GM21576 (cell line): ENCODE results near the gene THOC7.

Experiments
- ATAC-seq: cut with Tn5 transposase; IDR thresholded peaks from one replicate; pipeline ENCODE4 v1.9.1; 2021; ENCODE audit warnings: mild to moderate bottlenecking, moderate library complexity; ENCODE audit not compliant: unreplicated experiment

THOC7 gene

DNA sequence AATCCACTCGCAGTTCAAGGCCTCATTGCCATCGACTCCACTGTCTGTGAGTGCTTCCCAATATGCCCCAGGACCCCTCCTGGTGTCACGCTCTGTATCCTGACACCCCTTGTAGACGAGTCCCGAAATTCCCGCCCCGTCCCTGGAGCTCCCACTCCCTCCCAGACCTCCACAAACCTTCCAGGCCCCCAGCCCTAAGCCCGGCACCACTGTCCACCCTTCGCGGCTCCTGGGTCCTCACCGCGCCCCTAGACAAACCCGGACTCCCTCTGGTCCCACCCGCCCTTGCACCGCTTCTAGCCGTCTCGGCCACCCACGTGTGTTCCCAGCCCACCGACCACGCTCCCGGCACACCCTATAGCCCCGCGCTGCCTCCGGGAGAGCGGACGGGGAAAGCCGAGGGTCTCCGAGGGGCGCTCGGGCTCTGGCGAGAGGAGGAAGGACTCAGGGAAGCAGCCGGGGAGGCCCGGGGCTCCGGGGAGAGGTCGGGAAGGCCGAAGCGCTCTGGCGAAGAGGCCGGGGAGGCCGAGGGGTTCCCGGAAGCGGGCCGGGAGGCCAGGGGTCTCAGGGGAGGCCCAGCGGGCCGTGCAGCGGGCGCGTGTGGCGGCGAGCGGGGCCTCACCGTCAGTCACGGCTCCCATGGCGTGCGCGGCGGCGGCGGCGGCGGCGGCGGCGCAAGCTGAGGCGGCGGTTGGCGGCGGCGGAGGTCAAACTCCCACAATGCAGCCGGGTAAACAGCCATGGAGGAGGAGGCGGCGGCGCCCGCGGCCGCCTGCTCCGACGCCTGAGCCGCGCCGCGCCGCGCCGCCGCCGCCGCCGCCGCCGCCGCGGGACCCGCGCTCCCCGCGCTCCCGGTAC is at the start of gene THOC7, which contains the start of gene ATXN7:
Gene THOC7, minus strand, starts transcription at position 656 of the 858 bp plus-strand sequence. Its CDS starts 15 bp downstream, at position 641.
Gene ATXN7, plus strand, starts transcription at position 718 of the 858 bp plus-strand sequence. CDS start 48,732 bp downstream, outside the sequence.
- ATAC-seq: peak; percentile 66

DNA sequence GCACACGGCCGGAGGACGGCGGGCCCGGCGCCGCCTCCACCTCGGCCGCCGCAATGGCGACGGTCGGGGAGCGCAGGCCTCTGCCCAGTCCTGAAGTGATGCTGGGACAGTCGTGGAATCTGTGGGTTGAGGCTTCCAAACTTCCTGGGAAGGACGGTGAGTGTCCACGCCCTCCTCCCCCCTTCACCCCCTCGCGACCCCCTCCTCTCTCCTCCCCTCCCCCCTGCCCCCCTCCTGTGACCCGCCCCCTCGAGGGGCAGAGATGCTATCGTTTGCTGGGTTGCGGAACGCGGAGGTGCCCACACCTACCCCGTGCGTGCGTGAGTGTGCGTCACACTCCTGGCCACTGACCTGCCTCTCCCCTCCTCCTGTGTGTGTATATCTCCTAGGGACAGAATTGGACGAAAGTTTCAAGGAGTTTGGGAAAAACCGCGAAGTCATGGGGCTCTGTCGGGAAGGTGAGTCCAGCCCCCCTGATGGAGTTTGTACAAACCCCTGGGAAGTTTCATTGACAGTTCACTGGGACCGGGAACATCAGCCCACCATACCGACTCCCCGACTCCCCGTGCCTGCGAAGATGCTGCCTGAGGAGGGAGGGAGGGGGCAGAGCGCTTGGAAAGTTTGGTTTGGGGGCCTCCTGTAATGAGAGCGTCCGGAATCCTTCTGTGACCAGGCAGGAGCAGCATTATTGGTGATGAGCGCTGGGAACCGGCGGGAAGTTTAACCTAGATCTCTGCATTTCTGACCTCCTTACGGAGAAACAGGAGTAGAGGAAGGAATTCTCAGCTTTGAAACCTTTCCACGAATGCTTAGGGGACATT is 49.4 kb upstream of the THOC7 start:
- peak; percentile 15 for ATAC-seq

DNA sequence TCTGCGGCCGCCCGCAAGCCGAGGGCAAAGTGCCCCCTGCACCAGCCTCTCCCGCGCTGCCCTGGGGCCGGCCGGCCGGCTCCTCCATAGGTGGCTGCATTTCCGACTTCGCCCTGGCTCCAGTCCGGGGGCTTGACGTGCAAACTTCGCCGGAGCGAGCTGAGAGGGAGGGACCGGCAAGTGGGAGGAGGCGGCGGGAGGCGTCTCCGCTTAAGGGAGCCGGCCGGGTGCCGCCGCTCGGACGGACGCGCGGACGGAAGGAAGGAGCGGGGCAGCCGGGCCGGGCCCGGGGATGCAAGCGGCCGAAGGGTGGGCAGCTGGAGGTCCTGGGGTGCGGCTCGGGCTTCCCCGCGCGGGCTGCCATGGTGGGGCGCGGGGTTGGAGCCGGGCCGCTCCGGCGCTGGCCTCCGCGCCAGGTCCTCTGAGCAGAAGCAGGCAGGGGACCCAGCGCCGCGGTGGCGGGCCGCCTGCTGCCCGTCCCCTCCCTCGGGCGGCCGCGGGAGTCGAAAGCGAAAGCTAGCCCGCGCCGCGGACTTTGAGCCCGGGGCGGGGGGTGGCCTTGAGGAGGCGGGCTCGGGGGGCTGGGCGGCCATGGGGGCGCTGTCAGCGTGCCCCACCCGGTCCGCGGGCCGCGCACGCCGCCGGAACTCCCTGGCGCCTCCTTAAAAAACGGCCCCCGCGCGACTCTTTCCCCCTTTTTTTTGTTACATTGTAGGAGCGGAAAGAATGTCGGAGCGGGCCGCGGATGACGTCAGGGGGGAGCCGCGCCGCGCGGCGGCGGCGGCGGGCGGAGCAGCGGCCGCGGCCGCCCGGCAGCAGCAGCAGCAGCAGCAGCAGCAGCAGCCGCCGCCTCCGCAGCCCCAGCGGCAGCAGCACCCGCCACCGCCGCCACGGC is 48.5 kb upstream of the THOC7 start, which contains the start of gene SCAANT1:
Gene SCAANT1, minus strand, starts transcription at position 511 of the 895 bp plus-strand sequence.
- ATAC-seq: peak; percentile 74

DNA sequence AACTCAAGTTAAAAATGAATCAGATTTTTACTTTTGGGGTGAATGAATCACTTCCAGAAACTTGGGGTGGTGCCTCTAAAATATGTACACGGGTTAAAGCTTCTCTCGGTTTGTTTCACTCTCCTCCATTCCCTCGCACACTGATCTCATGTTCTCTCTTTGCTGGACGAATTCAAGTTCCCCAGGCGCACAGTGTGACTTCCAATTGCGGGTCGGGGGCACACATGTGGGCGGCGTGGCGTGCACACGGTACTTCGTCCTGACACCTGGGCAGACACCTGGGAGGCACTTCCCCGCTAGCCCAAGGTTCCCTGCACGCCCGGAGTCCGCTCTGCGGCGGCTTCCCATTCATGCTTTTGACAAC is 47.9 kb upstream of the THOC7 start:
- ATAC-seq: no peak

DNA sequence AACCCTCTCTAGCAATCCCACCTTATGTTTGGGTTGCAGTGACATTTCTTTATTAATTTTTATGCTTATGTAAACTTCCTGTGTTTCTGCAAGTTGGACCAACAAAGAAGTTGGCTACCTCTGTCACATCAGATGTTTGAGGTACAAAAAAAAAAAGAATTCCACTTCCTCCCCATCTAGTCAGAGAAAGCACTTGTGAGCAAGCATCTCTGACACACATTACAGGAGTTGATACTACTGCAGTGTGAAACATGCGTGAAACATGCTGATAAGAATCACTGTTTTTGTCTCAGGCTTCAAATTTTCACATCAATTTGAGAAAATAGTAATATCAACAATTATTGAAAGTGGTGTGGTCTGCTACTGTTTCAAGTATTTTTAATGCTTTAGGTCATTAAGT is 47.3 kb upstream of the THOC7 start:
- ATAC-seq: no peak

DNA sequence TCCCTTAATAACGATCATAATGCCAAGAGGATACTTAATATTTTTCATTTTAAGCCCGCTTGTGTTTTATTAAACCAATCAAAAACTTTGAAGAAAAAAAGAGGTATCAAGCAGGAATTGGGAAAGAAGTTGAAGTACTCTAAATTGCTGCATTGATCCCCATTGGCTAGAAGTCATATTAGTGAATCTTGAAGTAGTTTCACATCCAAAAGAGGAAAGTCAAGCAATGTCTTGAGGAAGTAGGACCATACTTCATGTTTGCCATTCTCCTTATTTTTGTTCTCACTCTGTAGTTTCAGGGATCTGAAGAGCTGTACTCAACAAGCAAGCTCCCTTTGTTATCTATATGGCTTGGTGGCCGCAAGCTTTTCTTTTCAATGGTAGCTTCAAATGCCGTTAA is 46.4 kb upstream of the THOC7 start:
- ATAC-seq: no peak

DNA sequence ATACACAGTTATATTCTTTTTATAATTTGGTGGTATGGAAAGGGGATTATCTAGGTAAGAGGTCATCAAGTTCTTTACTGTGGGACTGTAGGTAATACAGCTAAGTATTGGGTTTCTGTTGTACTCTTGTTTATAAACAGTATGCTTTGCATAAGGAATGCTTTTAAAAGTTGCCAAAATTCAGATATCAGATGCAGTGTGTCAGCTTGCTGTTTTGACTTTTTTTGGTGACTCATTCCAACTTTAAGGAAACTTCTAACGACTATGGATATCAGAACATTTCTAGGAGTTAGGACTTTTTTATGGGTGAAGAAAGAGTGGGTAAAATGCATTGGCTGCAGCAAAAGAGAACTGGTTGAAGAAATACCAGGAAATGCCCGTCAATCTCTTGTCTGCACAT is 45.8 kb upstream of the THOC7 start:
- ATAC-seq: no peak

DNA sequence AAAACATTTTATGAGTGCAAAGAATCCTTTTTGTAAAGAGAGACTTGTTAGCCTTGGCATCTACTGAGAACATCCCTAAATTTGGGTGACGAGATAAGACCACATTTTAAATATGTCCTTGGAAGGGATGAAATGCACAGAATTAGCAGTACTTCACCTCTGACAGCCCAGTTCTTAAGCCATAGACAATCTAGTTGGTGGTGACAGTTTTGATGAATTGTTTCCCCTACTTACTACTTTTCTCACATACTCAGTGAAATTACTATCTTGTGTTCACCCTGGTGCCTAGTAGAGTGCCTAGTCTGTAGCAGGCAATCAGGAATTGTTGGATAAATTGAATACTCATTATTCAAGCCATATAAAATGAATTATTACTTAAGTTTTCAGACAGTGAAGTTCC is 45.2 kb upstream of the THOC7 start:
- ATAC-seq: no peak

DNA sequence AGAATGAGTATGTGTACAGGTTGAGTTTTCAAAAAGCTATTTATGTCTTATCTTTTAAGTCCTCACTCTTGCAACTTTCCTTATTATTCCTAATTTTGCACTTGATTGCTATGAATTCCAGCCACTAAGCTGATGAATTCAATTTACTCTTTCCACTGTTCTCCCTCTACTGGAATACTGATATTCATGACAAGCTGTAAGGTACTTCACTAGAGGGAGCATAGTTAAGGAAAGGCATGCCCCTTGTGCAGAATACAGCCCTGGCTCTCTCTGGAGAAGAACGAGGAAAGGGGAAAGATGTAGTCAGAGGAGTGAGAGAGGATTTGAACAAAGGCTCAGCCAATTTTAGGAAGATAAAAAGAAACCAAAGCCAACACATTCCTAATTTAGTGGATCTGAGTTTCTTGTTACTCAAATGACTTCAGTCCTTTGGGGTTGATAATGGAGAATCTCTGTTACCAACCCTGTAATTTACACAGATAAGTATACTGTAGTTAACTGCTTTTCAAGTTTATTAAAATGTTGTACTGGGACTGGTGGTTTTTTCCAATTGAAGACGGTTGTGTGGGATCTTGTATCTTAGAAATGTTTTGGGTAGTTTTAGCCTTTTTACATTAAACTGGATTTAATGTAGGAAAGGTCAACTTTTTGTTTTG is 44.6 kb upstream of the THOC7 start:
- ATAC-seq: no peak

DNA sequence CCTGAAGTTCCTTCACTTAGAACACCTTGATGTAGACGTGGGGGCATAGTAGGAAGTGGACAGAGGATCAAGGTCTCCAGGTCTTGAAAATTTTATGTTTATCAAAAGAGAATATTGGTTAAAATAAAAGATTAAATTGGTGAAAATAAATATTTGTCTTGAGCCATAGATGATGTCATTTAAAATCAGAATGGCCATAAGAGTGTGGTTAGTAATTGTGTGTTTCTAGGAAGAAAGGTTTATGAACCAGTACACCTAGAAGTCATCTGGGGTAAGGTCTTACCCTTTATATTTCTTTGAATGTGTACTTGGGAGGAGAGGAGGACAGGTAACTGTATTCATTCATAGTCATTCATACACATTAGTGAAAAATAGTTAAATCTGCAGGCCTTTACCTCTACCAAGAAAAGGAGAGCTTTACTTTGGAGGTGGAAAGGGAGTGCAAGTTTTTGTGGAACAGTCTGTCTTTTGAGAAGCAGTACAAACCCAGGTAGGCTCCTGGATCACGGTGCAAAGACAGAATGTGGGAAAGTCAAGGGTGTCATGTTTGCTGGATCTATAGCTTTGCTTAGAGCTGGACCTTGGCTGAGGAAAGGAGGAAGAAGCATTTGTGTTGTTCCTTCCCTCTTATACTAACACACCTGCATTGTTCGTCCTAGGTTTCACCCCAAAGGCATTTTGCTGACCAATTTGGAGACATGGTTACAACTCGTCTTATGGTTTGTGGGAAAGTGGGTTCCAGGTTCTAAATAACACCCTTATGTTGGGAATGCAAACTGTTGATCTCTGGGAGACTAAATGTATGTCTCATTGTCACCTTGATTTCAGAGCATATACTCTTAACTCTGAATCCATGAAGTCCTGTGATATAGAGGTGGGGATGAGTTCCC is 42.4 kb upstream of the THOC7 start:
- ATAC-seq: no peak

DNA sequence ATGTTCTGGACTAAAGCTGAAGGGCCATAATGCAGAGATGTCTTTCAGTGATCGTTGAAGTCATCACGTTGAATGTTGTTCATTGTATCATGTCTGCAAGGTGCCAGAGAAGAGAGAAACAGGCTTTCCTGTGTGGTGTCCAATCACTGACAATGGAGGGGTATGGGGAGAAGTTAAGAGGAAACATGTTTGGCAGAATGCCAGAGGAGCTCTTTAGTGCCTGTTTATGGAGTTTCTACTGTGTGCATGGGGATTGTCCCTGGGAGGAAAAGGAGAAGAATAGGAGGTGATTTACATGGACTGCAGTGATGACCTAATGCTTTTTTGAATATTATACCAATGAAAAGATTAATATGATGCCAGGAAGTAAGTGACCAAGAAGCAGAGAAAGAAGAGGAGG is 36.9 kb upstream of the THOC7 start:
- no peak for ATAC-seq

DNA sequence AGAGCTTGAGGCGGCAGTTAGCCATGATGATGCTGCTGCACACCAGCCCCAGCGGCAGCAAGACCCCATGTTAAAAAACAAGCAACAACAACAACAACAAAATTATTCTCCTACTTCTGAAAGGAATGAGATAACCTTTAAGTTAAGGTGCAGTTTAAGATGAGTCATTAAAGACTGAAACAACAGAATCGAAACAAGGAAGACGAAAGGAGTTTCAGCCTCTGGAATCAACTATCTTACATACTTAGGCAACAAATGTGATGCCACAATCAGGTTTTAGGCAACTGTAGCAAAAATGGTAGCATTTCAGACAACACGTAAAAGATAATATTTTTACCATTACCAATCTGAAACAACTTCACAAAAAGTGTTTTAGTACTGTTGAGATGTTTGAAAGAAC is 36.4 kb upstream of the THOC7 start:
- ATAC-seq: no peak

DNA sequence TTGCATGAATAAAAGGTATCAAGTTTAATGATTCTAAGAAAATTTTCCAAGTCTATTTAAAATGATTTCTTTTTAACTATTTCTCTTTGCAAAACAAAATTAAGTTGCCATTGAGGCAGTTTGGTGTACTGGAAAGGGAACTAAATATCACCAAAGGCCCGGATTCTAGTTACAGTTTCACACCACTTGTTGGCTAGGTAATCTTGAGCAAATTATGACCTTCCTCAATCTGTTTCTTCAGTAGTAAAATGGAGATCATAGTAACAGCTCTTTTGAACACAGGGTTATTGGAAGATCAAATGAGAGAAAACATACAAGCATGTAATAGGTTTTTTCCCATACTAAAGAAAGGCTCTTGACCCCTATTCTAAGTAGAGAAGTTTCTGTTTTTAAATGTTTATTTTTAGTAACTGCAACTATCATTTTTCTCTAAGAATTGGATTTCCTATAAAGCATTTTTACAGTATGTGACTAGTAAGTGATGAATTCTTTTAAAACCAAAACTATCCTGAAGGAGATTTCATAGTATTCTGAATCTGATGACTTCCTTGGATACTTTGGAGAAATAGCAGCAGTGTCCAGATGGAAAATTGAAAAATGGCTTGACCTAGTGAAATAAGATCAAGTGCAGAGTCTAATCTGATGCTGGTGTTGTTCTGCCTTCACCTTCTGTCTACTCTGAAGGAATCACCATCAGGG is 32.9 kb upstream of the THOC7 start:
- peak; percentile 79 for ATAC-seq

DNA sequence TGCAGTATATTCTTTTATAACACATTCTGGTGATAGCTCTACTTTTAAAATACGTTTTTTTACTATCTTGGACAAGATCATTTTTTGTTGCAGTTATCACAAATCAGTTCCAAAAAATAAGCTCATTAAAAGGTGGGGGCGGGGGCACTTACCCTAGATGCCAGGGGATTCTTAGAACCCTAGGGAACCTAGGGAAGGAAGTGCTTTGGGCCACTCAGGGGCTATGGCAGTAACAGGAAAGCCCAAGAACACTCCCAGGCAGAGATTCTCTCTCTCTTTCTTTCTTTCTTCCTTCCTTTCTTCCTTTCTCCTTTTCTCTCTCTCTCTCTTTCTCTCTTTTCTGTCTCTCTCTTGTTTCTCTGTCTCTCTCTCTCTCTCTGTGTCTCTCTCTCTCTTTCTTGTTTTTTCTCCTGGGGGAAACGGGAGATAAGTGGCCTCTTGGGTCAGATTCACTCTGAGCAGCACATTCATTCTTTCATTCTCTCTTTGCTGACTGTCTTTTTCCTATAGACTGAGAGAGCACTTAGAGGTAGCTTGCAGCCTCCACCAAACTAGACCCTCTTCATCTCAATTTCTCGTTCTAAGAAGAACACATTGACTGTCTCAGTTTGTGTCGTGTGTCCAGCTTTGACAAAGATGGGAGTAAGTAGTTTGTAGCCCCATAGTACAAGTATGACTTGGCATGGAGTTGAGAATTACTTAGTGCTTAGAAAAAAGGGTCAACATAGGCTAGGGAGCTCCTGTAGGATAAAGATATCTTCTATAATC is 32.0 kb upstream of the THOC7 start:
- ATAC-seq: peak; percentile 5

DNA sequence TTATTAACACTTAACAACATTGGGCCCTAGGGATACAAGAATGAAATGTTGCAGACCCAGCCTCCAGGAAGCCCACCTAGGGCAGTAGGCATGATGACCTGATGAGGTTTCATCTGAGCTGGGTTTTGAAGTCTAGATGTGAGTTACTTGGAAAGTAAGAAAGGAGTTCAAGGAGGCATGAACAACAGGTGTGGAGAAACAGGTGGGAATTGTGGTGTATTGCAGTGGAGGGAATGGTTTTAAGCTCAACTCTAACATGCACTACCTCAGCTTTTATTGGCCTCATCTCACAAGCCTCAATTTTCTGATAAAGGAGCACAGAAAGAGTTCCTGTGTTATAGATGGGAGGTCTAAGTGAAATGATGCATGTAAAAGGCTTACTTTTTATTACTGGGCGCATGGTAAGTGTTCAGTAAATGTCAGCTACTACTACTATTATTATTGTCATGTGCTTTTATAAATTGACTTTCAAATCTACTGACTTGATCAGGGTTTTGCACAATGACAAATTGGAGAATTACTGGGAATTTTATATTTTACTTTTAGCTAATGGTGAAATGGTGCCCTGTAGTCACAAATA is 29.3 kb upstream of the THOC7 start:
- ATAC-seq: no peak

DNA sequence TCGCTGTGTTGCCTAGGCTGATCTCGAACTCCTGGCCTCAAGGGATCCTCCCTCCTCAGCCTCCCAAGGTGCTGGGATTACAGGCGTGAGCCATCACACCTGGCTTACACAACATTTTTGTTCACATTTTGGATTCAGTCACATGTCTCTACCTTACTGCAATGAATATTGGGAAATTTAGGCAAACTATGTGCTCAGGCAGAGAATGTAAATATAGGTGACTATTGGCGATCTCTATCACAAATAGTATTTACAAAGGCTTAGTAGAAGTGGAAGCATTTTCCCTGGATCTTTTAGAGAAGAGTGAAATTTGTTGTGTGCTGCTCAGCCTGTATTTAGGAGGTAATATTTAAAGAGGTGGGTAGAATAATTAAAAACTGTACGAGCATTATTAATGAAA is 27.9 kb upstream of the THOC7 start:
- ATAC-seq: no peak

DNA sequence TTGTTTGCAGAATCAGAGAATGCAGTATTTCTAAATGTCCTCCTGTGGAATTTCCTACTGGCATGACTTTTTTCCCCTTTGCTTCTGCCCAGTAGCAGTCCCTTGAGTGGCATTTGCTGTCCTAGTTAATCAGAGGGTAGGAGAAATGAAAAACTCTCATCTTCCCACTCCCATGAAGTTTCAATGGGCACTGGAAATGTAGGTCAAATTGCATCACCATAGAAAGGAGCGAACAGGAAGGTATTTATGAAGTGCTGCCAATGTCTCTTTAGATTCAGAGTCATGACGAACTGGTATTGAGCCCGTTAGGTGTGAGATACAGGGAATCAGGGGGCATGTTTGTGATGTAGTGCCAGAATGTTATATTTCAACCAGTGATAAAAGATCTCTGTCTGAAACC is 23.3 kb upstream of the THOC7 start:
- ATAC-seq: no peak

DNA sequence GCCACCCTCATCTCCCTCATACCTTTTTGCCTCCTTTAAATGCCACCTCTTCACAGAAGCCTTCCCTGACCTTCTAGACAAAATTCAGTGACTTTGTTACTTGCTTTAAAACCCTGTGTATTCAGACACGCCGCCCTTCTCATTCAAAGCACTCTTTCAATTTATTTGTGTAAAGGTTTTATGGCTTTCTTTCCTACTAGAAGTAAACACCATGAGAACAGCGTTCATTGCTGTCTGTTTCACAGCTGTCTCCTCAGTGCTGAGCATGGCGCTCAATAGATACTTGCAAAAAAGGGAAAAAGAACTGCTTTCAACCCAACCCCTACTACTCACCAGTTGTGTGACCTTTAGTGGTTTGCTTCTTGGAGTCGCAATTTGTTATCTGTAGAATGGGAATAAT is 17.0 kb upstream of the THOC7 start:
- ATAC-seq: no peak
